Measurements from ENCODE around the gene MRNIP.
"Not testable (repeated sequence)": the region's sequence is repeated elsewhere in the genome, so short reads cannot be mapped to it uniquely, and the experiment has no call there.

The MRNIP gene

GRCh38 chr5:179795049-179795862 lies 63.4 kb downstream of the MRNIP start:
- peak overlapping the region; percentile 35 for H3K4me3 ChIP-seq (ENCODE audit: low read depth, low read length)
- no peak for TF ChIP-seq CTCF (IDR thresholded peaks at IDR 0.05; ENCODE audit: low read depth, low read length)
- in situ Hi-C loops (cut with HindIII; ENCODE audit: low sequenced_read_pairs) = no loop called here
- no peak for DNase-seq (ENCODE audit: low read depth, low spot score)

GRCh38 chr5:179794575-179794974 lies 64.0 kb downstream of the MRNIP start:
- no peak for TF ChIP-seq CTCF (IDR thresholded peaks at IDR 0.05; ENCODE audit: low read depth, low read length)
- DNase-seq (ENCODE audit: low read depth, low spot score) = no peak
- H3K4me3 ChIP-seq (ENCODE audit: low read depth, low read length) = no peak overlapping the region
- in situ Hi-C loops (cut with HindIII; ENCODE audit: low sequenced_read_pairs) = no loop called here

- in situ Hi-C loops (cut with HindIII; ENCODE audit: low sequenced_read_pairs) = no loop called here
- H3K4me3 ChIP-seq (ENCODE audit: low read depth, low read length) = no peak overlapping the region
- no peak for DNase-seq (ENCODE audit: low read depth, low spot score)
- TF ChIP-seq CTCF (IDR thresholded peaks at IDR 0.05; ENCODE audit: low read depth, low read length) = no peak
These were observed 64.4 kb downstream of the MRNIP start for GRCh38 chr5:179794171-179794570.

GRCh38 chr5:179793468-179794139 lies 65.0 kb downstream of the MRNIP start, which contains the start of gene LTC4S:
TSS of gene LTC4S (plus strand) at chr5:179793986. CDS start at chr5:179794081, 95 bp downstream.
- peak; percentile 68 for DNase-seq (ENCODE audit: low read depth, low spot score)
- in situ Hi-C loops (cut with HindIII; ENCODE audit: low sequenced_read_pairs) = no loop called here
- TF ChIP-seq CTCF (IDR thresholded peaks at IDR 0.05; ENCODE audit: low read depth, low read length) = no peak
- no peak within 1 kb of the TSS for H3K4me3 ChIP-seq (ENCODE audit: low read depth, low read length)

- no peak overlapping the region for H3K4me3 ChIP-seq (ENCODE audit: low read depth, low read length)
- no peak for DNase-seq (ENCODE audit: low read depth, low spot score)
- in situ Hi-C loops (cut with HindIII; ENCODE audit: low sequenced_read_pairs) = no loop called here
- no peak for TF ChIP-seq CTCF (IDR thresholded peaks at IDR 0.05; ENCODE audit: low read depth, low read length)
These were observed 65.8 kb downstream of the MRNIP start for GRCh38 chr5:179792612-179793467.

GRCh38 chr5:179791881-179792611 lies 66.6 kb downstream of the MRNIP start:
- no peak overlapping the region for H3K4me3 ChIP-seq (ENCODE audit: low read depth, low read length)
- no peak for TF ChIP-seq CTCF (IDR thresholded peaks at IDR 0.05; ENCODE audit: low read depth, low read length)
- in situ Hi-C loops (cut with HindIII; ENCODE audit: low sequenced_read_pairs) = no loop called here
- DNase-seq (ENCODE audit: low read depth, low spot score) = no peak

- in situ Hi-C loops (cut with HindIII; ENCODE audit: low sequenced_read_pairs); DNase-seq (ENCODE audit: low read depth, low spot score); H3K4me3 ChIP-seq (ENCODE audit: low read depth, low read length): not testable (repeated sequence)
These were observed 69.3 kb downstream of the MRNIP start for GRCh38 chr5:179789278-179789677.

Data from astrocyte of the spinal cord (primary cell).